Fibroblast of villous mesenchyme (primary cell): ENCODE results near the gene MSL2. TPM values are rescaled to one million over a fixed set of nuclear protein-coding genes. Genes with fewer than 3 reads are reported as not detected.
"Not testable (repeated sequence)": the region's sequence is repeated elsewhere in the genome, so short reads cannot be mapped to it uniquely, and the experiment has no call there.

Experiments
- DNase-seq: peaks from one replicate; pipeline ENCODE4 v3.0.0-alpha.2; 2010; ENCODE audit warnings: low read depth
- H3K4me3 ChIP-seq: 2 replicates; pipeline ENCODE4 v1.5.1; 2011; ENCODE audit warnings: low read depth, mild to moderate bottlenecking, low read length
- total RNA-seq: library from RNA; depleted of rRNA; stranded (reverse); fragments of >200 nt; gene quantifications from 2 replicates; pipeline ENCODE4 v1.2.3, GENCODE V29; 2012
- TF ChIP-seq, protein P1 (sequence below): IDR thresholded peaks from 2 replicates; pipeline ENCODE4 v1.5.1; 2012; ENCODE audit warnings: low read depth, mild to moderate bottlenecking, low read length; ENCODE audit not compliant: insufficient read depth

The MSL2 gene
- total RNA-seq, 1 donor, result 22.0 TPM

GRCh38 chr3:136192831-136193230, 3.3 kb downstream of the MSL2 start:
- peak overlapping the region; percentile 76 for H3K4me3 ChIP-seq
- no peak for DNase-seq

GRCh38 chr3:136192195-136192594, 3.9 kb downstream of the MSL2 start:
- DNase-seq, result not testable (repeated sequence)
- peak overlapping the region; percentile 76 for H3K4me3 ChIP-seq

More at GRCh38 chr3:136192831-136193230, 3.3 kb downstream of the MSL2 start:
- TF ChIP-seq, protein P1, sequence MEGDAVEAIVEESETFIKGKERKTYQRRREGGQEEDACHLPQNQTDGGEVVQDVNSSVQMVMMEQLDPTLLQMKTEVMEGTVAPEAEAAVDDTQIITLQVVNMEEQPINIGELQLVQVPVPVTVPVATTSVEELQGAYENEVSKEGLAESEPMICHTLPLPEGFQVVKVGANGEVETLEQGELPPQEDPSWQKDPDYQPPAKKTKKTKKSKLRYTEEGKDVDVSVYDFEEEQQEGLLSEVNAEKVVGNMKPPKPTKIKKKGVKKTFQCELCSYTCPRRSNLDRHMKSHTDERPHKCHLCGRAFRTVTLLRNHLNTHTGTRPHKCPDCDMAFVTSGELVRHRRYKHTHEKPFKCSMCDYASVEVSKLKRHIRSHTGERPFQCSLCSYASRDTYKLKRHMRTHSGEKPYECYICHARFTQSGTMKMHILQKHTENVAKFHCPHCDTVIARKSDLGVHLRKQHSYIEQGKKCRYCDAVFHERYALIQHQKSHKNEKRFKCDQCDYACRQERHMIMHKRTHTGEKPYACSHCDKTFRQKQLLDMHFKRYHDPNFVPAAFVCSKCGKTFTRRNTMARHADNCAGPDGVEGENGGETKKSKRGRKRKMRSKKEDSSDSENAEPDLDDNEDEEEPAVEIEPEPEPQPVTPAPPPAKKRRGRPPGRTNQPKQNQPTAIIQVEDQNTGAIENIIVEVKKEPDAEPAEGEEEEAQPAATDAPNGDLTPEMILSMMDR, result no peak

GRCh38 chr3:136189859-136190617, 6.1 kb downstream of the MSL2 start:
- TF ChIP-seq, protein P1, result no peak
- DNase-seq, result no peak
- H3K4me3 ChIP-seq, result no peak overlapping the region

DNA sequence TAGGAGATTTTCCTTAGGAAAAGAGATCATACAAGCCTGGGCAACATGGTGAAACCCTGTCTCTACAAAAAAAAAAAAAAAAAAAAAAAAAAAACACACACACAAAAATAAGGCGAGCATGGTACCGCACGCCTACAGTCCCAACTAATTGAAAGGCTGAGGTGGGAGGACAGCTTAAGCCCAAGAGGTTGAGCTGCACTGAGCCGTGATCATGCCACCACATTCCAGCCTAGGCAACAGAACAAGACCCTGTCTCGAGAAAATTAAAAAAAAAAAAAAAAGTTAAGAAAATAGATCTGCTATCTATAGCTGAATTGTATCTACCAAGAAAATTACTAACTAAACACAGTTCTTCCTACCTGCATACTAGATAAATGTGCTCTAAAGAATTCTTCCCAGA, 7.1 kb downstream of the MSL2 start:
- H3K4me3 ChIP-seq, result no peak overlapping the region
- no peak for DNase-seq
- TF ChIP-seq, protein P1, result no peak

DNA sequence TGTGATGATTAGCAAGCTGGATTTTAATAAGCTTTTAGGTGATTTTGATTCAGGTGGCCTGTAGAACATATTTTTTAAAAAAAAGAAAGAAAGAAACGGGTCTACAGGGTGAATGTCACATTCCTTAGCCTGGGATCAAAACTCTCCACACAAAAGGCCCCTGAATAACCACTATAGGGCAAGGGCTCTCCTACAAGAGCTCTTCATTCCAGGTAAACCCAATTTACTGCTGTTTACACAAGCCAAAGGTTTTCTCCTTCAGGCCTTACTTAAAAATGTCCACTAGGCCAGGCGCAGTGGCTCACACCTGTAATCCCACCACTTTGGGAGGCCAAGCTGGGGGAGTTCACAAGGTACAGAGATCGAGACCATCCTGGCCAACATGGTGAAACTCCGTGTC, 8.3 kb downstream of the MSL2 start:
- H3K4me3 ChIP-seq, result no peak overlapping the region
- DNase-seq, result no peak
- TF ChIP-seq, protein P1, result no peak

- TF ChIP-seq, protein P1, result no peak
- peak; percentile 60 for DNase-seq
- H3K4me3 ChIP-seq, result no peak overlapping the region
Observed at GRCh38 chr3:136186846-136187245, 9.3 kb downstream of the MSL2 start.

DNA sequence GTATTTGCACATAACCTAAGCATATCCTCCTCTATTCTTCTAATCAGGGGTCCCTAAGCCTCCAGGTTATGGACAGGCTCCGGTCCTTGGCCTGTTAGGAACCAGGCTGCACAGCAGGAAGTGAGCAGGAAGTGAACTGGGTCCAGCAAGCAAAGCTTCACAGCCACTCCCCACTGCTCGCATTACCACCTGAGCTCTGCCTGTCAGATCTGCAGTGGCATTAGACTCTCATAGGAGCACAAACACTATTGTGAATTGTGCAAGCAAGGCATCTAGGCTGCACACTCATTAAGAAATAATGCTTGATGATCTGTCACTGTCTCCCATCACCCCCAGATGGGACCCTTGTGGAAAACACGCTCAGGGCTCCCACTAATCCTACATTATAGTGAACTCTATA, 9.8 kb downstream of the MSL2 start:
- DNase-seq, result no peak
- H3K4me3 ChIP-seq, result no peak overlapping the region
- TF ChIP-seq, protein P1, result no peak
